Endometrium (tissue), 2 donors: Measurements from ENCODE around the gene OSBPL2.

Experiments used
- FAIRE-seq: peaks from 2 replicates; lab custom pipeline; 2012; peaks lifted over from hg19 to GRCh38; lab: Jason Lieb, UNC
- donor health status: control.
- donor health status: control.

Gene OSBPL2

DNA sequence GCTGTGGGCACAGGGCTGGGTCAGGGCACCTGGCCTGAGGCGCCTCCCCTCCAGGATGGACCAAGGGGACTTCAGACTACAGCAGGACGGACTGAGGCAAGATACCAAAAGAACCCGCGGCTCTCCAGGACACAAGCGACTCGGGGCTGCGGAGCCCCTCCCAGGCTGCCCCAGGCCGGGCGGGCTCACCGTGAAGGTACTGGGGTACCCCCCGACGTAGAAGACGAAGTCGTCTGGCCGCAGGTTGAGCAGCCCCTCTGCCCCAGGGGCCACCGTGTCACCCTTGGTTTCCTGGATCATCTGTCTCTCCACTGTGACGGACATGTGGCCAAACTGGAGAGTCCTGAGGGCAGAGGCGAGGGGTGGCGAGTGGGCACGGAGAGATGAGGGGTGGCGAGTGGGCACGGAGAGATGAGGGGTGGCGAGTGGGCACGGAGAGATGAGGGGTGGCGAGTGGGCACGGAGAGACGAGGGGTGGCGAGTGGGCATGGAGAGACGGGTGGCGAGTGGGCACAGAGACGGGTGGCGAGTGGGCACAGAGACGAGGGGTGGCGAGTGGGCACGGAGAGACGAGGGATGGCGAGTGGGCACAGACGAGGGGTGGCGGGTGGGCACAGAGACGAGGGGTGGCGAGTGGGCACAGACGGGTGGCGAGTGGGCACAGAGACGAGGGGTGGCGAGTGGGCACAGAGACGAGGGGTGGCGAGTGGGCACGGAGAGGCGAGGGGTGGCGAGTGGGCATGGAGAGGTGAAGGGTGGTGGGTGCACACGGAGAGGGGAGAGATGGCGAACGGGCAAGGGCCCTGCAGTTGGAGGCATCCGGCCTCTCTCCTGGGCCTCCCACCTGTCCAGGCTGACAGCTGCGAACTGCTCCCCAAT is 75.4 kb downstream of the OSBPL2 start:
- no peak for FAIRE-seq

- no peak for FAIRE-seq
These were observed 76.0 kb downstream of the OSBPL2 start for GRCh38 chr20:62314339-62314638.

DNA sequence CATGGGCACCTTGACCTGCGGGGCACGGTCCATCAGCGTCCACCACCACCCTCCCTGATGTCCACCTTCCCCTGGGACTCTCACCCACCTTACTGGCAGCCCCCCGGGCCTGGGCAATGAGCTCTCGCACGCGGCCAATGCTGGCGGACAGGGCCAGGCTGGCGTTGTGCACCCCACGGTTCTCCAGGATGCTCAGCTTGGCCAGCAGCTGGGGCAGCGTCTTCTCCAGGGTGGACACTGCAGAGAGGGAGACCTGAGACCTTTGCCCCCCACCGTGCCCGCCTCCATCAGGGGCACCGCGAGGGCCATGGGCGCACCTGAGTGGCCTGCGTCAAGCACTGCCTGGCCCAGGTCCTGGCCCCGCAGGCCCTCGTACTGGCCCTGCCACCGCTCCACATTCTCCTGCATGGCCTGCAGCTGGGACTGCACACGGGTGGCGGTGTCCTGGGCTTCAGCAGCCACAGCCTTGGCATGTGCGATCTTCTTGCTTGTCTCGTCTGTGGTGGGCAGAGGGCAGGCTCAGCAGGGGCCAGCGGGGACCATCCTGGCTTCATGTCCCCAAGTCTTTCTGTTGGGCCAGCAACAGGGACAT is 76.5 kb downstream of the OSBPL2 start:
- FAIRE-seq: no peak

DNA sequence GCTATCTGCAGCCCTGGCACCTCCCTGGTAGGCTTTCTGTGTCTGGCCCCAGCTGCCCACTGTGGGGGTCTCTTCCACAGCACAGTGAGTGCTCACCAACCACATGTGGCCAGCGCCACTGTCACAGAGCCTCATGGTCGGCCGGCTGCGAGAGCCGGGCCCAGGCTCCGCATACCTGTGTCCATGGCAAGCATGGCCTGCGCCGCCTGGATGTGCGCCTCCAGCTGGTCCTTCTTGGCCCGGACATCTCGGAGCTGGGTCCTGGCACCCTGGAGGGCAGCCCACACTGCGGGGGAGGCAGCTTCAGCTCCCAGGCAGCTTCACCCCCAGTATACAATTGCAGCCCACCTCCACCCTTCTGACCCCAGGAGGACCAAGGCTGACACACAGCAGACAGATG is 77.5 kb downstream of the OSBPL2 start:
- no peak for FAIRE-seq

DNA sequence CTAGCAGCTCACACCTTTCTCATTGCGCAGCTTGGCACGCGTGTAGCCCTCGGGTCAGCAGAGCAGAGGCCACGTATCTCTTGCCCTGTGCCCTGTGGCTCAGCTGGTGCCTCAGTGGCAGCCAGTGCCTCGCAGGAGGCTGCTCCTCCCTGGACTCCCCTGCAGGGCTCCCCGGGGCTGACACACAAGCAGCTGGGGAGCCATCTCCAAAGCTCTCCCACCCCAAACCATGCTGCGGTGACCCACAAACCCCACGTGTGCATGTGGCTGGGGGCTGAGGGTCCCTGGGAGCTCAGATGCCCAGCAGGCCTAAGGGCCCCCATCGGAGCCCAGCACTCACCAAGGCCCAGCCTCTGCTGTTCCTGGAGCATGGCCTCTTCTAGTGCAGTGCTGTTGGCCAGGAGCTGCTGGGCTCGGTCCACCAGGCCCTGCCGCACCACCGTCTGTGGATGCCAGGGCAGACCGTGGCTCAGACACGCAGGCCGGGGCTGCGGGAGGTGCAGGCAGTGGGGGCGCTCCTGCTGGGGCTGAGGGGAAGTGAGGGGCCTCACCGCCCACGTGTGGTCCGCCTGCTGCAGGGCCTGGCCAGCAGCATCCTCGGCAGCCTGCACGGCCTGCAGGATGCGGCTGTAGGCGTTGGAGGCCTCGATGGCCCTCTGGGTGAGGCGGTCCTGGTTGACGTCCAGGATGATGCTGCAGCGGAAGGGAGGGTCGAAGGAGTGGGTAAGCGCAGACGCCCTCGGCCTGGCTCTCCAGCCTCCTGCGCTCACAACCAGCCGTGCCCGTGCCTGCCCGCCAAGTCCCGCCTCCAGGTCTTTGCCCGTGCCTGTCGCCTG is 78.2 kb downstream of the OSBPL2 start:
- FAIRE-seq: no peak

DNA sequence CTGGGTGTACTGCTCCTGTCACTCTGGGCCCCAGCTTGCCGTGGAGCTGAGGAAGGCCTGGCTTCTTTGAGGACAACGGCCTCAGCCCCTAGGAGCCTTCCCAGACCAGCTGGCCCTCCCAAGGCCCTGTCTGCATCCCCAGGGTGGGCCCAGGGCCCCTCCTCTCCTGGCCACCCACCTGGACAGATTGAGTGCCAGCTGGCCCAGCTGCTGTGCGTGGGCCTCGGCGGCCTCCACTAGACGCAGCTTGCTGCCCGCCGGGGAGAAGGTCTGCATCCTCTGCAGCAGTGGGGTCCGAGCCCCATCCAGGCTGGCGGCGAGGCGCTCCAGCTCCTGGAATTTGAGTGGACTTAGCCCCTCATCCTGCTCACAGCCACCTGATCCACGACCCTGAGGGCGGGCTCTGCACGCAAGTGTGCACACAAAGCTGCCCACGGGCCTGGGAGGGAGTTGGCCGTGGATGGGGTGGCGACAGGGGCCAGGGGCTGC is 78.9 kb downstream of the OSBPL2 start:
- no peak for FAIRE-seq

DNA sequence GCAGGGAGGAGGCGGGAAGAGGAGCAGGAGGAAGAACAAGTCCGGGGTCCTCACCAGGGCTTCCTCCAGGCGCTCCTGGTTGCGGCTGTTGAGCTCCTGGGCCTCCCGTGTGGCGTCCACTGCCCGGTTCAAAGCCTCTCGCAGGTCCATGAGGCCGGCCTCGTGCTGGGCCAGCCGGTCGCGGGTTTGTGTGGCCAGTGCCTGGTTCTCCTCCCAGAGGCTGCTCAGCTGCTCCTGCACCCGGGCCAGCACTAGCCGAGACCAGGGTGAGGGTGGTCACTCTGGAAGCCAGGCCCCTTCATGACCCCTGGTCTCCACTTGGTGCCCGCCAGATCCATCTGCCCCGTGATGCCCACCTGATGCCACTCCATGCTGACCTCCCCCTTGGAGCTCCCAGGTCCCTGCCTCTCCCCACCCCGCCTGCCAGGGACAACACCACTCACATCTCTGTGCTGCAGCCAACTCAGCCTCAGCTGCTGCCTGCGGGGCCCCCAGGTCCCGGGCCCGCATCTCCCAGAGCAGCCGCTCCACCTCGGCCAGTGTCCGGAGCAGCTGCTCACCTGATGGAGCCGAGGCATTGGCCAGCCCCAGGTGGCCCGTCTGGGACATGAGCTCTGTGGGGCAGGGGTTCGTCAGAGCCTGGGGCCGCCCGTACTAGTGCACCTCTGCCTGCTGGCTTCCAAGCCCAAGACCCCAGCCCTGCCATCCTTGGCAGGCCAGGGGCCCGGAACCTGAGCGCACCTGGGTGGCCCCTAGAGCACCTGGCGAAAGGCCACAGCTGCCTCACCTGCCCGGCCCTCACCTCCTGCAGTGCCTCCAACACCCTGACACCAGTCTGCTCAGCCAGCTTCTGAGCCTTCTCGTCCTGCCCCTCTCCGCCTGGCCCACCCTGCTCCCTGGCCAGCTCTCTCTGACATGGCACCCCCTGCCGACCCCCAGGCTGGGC is 80.4 kb downstream of the OSBPL2 start:
- no peak for FAIRE-seq

DNA sequence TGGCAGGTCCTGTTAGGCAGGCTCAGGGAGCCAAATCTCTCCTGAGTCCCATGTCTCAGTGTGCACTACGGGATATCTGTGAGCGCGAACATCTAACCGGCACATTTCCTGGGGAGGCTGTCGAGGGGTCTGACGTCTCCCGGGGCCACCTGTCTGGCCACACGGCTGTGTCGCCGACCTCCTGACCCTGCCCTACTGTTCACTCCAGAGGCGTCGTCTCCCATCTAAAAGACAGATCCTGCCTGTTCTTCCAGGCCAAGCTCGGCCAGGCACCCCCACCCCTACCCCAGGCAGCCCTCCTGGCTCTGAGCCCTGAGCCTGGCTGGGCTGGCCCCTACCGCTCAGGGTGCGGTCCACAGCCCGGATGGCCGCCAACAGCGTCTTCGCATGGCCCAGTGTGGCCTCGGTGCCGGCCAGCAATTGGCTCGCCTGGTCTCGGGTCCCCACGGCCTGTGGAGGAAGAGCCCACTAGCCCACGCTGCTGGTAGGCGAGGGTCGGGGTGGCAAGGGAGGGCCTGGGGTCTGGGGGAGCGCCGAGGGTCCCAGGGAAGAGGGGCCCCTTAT is 81.1 kb downstream of the OSBPL2 start:
- no peak for FAIRE-seq

DNA sequence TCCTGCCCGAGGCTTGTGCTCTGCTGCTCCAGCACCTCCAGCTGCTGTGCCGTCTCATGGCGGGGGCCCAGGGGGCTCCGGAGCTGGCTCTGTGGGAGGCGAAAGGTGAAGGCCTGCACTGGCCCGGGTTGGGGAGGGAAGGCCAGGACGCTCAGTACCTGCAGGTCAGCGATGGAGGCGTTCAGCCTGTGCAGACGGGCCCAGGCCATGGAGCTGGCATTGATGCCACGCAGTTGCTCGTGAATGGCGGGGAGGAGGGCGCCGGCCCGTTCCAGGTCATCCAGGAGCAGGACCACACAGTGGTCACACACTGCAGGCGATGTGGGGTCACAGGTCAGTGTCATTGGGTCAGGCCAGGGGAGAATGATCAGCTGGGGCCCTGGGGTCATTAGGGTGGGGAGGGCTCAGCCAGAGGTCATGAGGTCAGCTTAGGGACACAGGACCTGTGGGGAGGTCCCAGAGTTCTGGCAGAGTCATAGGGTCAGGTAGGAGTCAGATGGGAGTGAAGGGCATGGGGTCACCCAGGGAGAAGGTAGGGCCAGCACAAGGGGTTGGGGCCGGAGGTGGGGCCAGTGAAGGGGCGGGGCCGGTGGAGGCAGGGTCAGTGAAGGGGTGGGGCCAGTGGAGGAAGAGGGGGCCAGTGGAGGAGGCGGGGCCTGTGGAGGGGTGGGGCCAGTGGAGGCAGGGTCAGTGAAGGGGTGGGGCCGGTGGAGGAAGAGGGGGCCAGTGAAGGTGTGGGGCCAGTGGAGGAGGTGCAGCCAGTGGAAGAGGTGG is 82.4 kb downstream of the OSBPL2 start:
- FAIRE-seq: no peak

DNA sequence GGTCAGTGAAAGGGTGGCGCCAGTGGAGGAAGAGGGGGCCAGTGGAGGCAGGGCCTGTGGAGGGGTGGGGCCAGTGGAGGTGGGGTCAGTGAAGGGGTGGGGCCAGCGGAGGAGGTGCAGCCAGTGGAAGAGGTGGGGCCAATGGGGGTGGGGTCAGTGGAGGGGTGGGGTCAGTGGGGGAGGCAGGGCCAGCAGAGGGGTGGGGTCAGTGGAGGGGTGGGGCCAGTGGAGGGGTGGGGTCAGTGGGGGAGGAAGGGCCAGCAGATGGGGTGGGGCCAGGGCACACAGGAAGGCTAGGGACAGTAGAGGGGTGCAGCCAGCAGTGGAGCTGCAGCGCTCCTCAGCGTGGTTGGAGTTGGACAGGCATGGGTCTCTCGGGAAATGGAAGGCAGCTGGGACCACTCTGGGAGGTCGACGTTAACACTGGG is 83.2 kb downstream of the OSBPL2 start:
- no peak for FAIRE-seq

DNA sequence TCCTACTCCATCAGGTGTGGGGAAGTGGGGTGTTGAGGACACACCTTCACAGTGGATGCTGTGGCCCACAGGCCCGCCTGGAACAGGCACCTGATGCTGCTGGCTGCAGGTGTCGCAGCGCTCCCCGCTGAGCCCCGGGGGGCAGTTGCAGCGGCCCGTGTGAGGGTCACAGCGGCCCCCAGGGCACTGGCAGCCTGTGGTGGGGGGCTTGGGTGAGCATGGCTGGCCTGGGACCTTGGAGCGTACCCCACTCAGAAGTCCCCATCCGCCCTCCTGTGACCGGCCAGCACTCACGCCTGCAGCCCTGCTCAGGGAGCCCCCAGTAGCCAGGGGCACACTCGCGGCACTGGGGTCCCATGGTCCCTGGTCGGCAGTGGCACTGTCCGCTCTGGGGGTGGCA is 83.7 kb downstream of the OSBPL2 start:
- no peak for FAIRE-seq

- no peak for FAIRE-seq
These were observed 84.2 kb downstream of the OSBPL2 start for GRCh38 chr20:62322492-62323041.

GRCh38 chr20:62323146-62323979 is 85.0 kb downstream of the OSBPL2 start:
- no peak for FAIRE-seq

DNA sequence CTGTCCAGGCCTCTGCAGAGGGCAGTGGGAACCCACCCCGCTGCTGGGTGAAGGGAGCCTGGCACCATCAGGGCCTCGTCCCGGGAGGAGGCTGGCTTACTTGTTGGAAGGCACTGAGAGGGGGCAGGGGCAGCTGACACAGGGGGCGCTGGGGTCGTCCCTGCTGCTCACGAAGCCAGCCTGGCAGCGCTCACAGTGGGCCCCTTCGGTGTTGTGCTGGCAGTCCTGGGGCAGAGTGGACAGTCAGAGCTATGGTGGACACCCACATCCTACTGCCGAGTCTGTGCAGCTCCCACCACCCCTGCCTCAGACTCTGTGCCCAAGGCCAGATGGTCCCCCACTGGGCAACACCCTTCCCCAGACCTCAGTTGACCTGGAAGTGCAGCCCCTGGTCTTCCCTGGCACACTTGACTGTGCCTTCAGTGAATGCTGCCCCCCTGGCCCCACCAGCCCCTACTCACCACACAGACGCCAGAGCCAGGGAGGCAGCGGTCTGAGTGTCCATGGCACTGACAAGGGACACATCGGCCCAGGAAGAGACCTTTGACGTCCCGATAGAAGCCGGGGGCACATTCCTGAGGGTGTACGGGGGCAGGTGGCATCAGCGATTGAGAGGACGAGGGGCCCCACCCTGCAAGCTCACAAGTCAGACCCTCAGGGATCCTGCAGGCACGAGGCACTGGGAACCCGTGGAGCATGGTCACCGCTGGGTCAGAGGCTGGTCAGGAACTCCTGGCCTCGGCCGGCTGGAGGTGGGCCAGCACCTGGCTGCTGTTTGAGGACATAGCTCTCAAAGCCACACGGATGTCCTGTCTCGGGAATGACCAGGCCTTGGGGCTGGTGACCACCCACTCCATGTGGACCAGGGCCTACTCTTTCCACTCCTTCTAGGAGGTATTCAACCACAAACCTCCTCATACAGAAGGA is 85.9 kb downstream of the OSBPL2 start:
- FAIRE-seq: no peak

DNA sequence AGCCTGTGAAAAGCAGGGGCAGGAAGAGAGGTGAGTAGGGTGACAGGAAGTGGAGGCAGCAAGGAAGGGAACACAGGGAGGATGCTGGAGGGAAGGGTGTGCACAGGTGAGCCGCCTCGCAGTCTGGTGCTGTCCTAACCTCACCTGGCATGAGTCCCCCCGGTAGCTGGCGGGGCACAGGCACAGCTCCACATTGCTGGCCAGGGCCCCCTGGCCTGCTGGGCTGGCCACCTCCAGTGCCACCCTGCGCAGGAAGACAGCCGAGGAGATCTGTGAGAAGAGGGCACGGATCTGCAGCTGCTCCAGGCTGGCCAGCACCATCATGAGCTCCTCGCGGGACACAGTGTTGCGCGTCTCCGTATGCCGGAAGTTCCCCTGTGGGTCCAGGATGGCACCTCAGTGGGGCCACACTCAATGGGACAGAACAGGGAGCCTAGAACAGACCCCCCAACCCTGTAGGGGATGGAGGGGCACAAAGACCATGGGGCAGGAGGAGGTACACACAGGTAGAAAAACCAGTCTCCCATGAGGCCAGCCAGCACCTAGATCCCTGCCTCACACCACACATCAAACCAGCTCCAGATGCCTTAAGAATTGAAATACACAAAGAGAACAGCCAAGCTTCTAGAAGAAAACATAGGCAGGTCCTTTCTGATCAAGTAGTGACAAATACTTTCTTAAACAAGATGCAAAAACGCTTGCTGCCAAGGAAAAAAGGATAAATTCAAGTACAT is 87.0 kb downstream of the OSBPL2 start:
- FAIRE-seq: no peak

DNA sequence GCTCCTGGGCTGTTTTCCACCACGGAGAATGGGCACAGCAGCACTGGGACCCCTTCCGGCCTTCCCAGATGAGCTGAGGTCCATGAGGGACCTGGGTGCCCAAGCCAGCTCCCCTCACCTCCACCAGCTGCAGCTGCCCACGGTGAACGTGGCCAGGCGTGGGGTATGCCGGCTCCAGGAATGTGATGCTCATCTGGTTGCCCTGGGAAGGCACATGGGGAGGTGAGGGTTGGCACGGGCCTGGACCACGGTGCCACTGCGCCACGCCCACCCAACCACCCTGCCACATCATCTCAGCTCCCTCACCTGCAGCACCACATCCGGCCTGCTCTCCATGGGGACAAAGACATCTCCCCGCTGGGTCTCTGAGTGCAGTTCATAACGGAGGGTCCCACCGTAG is 88.2 kb downstream of the OSBPL2 start:
- no peak for FAIRE-seq

DNA sequence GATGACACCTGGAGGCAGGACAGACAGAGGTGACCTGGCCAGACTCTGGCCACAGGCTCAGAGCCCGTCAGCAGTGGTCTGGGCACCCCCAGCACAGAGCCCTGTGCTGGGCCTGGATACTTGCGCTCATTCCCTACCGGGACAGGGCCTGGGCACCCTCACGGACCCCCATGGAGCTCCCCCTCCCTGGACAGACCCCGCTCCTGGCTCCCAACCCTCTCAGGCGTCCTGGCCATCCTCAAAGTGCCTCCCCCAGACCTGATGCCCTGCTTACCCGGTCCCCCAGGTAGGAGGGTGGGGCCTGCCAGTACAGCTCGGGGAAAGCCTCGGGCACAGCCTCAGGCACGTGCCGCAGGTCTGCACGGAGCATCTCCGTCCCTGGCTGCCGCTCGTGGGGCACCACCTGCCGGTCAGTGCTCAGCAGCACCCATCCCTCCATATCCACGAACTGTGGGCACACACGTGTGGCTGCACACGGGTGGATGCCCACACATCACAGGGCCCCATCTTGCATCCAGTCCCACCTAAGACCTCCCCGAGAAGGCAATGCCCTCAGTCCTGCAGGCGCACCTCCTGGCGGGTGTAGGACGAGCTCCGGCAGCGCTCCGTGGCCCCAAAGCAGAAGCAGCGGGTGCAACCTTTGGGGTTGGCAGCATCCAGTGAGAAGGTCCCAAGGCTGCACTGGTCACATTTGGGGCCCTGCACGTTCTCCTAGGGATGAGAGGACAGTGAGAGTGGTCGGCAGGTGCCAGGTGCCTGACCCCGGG is 88.8 kb downstream of the OSBPL2 start:
- no peak for FAIRE-seq
